HL-60/S4 treated with retinoic acid at 250 ng/mL for 4 days and 3 days (cell line): ENCODE results near the gene NCS1.

Experiments
- in situ Hi-C: fragments of 300-500 bp; cut with MboI; formaldehyde crosslinking; loops from 2 replicates; pipeline ENCODE4 v1.7.0; 2022; ENCODE audit warnings: low sequenced_read_pairs

NCS1 gene

DNA sequence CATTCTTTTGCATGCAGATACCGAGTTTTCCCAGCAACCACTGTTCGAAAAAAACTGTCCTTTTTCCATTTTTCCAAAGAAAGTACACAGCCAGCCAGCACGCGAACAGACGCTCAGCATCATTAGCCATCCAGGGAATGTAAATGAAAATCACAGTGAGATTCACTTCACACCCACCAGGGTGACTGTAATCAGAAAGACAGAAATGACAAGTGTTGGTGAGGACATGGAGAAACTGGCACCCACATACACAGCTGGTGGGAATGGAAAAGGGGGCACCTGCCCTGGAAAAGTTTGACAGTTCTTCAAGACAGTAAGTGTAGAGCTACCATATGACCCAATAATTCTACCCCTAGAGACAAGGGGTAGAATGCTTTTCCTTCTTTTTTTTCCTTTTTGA is 25.0 kb upstream of the NCS1 start:
- in situ Hi-C loops: no loop called here

DNA sequence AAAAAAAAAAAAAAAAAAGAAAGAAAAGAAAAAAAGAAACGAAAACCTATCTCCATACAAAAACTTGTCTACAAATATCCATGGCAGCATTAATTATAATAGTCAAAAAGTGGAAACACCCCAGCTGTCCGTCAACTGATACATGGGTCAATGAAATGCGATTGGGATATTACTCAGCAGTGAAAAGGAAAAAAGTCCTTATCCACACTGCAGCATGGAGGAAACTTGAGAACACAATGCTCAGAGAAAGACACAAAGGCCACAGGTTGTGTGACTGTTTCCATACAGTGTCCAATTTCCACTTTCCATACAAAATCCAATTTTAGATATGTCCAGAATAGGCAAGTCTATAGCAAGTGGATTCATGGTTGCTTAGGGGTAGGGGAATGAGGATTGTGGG is 24.3 kb upstream of the NCS1 start:
- in situ Hi-C loops: no loop called here

- in situ Hi-C loops: no loop called here
These were observed 23.2 kb upstream of the NCS1 start for GRCh38 chr9:130149031-130149430.

GRCh38 chr9:130149654-130150286 is 22.4 kb upstream of the NCS1 start:
- in situ Hi-C loops: no loop called here

- in situ Hi-C loops: no loop called here
These were observed 21.3 kb upstream of the NCS1 start for GRCh38 chr9:130150779-130151382.

GRCh38 chr9:130154816-130155215 is 17.4 kb upstream of the NCS1 start:
- in situ Hi-C loops: no loop called here

DNA sequence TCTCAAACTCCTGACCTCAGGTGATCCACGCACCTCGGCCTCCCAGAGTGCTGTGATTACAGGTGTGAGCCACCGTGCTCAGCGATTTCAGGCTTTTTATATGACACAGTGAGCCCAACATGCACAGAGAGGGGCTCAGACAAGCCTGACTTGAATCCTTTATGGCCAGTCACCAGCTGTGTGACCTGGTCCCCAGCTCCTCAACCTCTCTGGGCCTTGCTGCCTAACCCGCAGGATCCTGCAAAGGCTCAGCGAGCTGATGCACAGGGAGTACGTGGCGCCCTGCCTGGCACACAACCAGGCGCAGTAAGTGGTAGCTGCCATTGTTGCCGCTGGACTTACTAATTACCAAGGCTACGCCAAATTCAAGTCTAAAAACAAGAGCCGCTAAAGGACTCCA is 16.6 kb upstream of the NCS1 start:
- in situ Hi-C loops: no loop called here

DNA sequence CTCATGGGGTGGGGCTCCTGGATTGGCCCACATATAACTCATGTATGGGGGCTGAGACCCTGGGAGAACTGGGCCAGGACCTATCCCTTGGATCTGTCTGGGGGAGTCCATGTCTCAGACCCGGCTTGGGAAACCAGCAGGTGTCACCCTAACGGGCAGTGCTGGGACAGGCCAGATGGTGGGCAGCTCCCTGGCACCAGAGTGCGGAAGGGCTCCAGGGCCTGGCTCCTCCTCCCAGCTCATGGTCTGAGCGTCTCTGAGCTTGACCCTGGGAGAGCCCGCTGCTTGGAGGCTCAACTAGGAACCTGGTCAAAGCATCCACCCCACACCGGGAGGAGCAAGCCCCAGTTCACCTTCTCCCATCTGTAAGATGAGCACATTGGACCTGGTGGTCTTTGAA is 15.5 kb upstream of the NCS1 start:
- in situ Hi-C loops: no loop called here

GRCh38 chr9:130157079-130157478 is 15.1 kb upstream of the NCS1 start:
- in situ Hi-C loops: no loop called here

- in situ Hi-C loops: no loop called here
These were observed 14.2 kb upstream of the NCS1 start for GRCh38 chr9:130158001-130158400.

DNA sequence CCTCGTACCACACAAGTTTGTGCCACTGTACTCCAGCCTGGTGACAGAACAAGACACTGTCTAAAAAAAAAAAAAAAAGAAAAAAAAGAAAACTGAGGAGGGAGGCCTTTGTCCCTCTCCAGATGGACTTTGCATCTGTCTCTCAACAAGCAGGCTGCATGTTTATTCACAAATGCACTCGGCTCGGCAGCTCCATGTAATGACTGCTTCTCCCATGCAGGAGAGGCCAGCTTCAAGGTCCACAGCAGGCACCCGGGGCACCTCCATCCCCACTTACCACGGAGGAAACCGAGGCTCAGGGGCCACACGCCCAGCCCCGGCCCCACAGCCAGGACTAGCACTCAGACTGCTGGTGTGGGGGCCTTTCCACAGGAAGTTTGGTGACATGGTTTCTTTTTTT is 13.1 kb upstream of the NCS1 start:
- in situ Hi-C loops: no loop called here

- in situ Hi-C loops: no loop called here
These were observed 12.1 kb upstream of the NCS1 start for GRCh38 chr9:130159915-130160670.

- in situ Hi-C loops: no loop called here
These were observed 11.2 kb upstream of the NCS1 start for GRCh38 chr9:130160862-130161470.

DNA sequence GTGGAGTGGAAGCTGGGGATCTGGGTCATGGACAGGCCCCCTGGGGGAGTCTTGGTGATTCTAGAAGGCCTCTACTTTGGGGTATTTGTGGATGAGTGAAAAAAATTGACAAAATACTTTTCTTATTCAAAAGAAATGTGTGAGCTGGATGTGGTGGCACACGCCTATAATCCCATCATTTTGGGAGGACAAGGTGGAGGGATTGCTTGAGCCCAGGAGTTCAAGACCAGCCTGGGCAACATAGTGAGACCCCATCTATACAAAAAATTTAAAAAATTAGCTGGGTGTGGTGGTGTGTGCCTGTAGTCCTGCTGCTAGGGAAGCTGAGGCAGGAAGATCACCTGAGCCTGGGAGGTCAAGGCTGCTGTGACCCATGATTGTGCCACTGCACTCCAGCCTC is 6.6 kb upstream of the NCS1 start:
- in situ Hi-C loops: no loop called here

DNA sequence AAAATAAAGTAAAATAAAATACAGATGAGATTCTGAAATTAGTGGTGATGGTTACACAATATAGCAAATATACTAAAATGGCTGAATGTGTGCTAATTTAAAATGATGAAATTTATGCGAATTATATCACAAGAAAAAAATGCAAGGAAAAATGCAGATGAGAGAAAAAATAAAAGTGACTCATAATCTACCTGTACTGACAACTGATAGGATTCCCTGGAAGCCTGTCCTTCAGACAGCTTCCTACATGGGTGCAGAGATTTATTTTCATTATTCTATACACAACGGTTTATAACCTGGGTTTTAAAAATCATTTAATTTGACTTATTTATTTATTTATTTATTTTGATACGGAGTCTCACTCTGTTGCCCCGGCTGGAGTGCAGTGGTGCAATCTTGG is 5.8 kb upstream of the NCS1 start:
- in situ Hi-C loops: no loop called here

GRCh38 chr9:130167927-130168326 is 4.3 kb upstream of the NCS1 start:
- in situ Hi-C loops: no loop called here

DNA sequence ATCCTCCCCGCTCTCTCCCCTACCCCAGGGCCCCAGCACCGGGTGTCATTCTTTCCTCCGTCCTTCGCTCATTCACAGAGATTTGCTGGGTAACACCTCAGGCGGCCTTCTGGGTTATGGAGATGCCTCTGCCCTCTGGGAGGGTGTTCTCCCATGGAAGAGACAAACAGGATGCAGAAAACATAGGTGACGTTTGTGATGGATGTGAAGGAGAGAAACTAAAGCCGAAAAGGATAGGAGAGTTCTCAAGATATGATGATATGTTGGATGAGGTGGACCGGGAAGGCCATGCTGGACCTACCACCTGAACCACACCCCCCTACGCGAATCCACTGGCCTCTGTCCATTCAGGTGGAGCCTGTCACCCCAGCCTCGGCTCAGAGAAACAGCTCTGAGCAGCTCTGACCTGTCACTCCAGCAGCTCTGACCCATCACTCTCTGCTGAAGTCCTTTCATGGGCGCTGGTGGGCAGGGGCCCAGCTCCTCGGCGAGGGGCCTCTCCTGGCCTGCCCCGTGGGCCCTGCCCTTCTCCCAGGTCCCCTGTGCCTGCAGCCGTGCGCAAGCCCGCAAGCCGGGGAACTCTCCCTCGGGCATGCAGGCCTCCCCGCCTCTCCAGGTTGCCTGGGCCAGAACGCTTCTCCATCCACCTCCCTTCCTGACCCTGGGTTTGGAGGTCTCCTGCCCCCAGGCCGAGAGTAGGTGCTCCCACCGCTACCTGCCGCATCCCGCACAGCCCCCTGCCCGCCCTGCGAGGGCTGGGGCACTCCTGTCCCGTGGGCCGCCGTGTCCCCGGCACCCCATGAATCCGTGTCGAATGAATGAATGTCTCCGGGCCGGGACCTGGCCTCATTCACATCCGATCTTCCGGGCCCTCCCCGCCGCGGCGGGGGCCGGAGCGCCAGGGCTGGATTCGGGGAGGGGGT is 717 bp upstream of the NCS1 start:
- in situ Hi-C loops: no loop called here

GRCh38 chr9:130172858-130173665 is 858 bp downstream of the NCS1 start:
- in situ Hi-C loops: no loop called here

GRCh38 chr9:130173666-130173983 is 1.4 kb downstream of the NCS1 start:
- in situ Hi-C loops: no loop called here

DNA sequence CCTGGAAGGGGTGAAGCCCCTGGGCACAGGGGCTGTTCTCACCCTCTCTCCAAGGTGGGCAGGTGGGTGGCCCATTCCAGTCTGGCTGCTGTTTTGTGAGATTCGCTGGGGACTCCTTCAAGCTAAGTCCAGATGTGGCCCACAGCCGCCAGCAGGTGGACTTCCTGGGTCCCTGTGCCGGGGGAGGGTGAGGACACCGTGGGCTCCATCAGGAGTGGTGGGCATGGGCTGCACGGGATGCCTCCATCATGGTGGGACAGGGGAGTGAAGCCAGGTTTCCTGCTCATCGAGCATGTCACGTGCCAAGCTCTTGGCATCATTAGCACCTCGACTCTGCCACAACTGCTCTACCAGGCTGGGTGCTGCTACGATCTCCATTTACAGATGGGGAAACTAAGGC is 1.8 kb downstream of the NCS1 start:
- in situ Hi-C loops: no loop called here
